HepG2 (cell line): ENCODE measurements around the gene RUVBL2. TPM values are rescaled to one million over a fixed set of nuclear protein-coding genes. Genes with fewer than 3 reads are reported as not detected.

Experiments used
- ATM ChIP-seq: fragments of 450-650 bp; IDR thresholded peaks from 2 replicates; pipeline ENCODE4 v1.7.1; 2017; ENCODE audit warnings: mild to moderate bottlenecking, borderline replicate concordance
- CEBPG ChIP-seq: IDR thresholded peaks from 2 replicates; pipeline ENCODE4 v1.6.1; 2016
- ESRRA ChIP-seq: sonication (generic); formaldehyde crosslinking; IDR thresholded peaks from 2 replicates; pipeline ENCODE4 v1.5.1; 2020; ENCODE audit warnings: mild to moderate bottlenecking, low read depth, missing genetic modification reagents
- HNRNPLL ChIP-seq: fragments of 200-400 bp; formaldehyde crosslinking; IDR thresholded peaks from 2 replicates; pipeline ENCODE4 v1.6.1; 2017; ENCODE audit warnings: mild to moderate bottlenecking, low read depth, low read length; ENCODE audit not compliant: poor library complexity, severe bottlenecking
- ONECUT2 ChIP-seq: sonication (generic); formaldehyde crosslinking; IDR thresholded peaks from 2 replicates; pipeline ENCODE4 v1.4.0; 2020; ENCODE audit warnings: missing genetic modification reagents
- ZFP41 ChIP-seq: sonication (generic); formaldehyde crosslinking; IDR thresholded peaks from 2 replicates; pipeline ENCODE4 v1.4.0; 2020; ENCODE audit warnings: mild to moderate bottlenecking, missing genetic modification reagents, borderline replicate concordance
- ZMYM3 ChIP-seq: sonication (generic); formaldehyde crosslinking; IDR thresholded peaks from 2 replicates; pipeline ENCODE4 v1.5.1; 2020; ENCODE audit warnings: mild to moderate bottlenecking, missing genetic modification reagents
- ZNF256 ChIP-seq: sonication (generic); formaldehyde crosslinking; conservative IDR thresholded peaks from 2 replicates; pipeline ENCODE4 v1.4.0; 2020; ENCODE audit warnings: missing genetic modification reagents
- ZSCAN31 ChIP-seq: sonication (generic); formaldehyde crosslinking; IDR thresholded peaks from 2 replicates; pipeline ENCODE4 v1.5.0; 2020; ENCODE audit warnings: low read depth, mild to moderate bottlenecking, missing genetic modification reagents
- polyA plus RNA-seq, 8 experiments: library from polyadenylated mRNA; depleted of rRNA in 3 of 8; stranded (reverse) in 7 of 8; unstranded in 1 of 8; fragments of >200 nt; fragmentation: Illumina TruSeq in 4 of 8; extraction: Trizol in 4 of 8; gene quantifications; 2 replicates each; pipeline versions ENCODE4 v1.2.1 to v1.2.3, GENCODE V29; 2011 to 2016; ENCODE audit warnings: low read depth in 4 of 8, missing spikeins in 1 of 8, mixed read lengths in 1 of 8; ENCODE audit not compliant: insufficient read depth in 1 of 8
- total RNA-seq, 5 experiments: library from RNA; depleted of rRNA; stranded (reverse); fragments of >200 nt; fragmentation: Illumina TruSeq; extraction: Trizol; gene quantifications; 2 replicates each; pipeline ENCODE4 v1.2.3, GENCODE V29; 2016; ENCODE audit warnings: low read depth in 1 of 5
- TF ChIP-seq, protein P1 (sequence below): sonication (generic); formaldehyde crosslinking; IDR thresholded peaks from 2 replicates; pipeline ENCODE4 v1.5.1; 2020; ENCODE audit warnings: mild to moderate bottlenecking, moderate library complexity, missing genetic modification reagents
- TF ChIP-seq, protein P2 (sequence below): sonication (generic); formaldehyde crosslinking; IDR thresholded peaks from 2 replicates; pipeline ENCODE4 v1.5.1; 2020; ENCODE audit warnings: mild to moderate bottlenecking, missing genetic modification reagents, borderline replicate concordance
- TF ChIP-seq, protein P3 (sequence below): sonication (generic); formaldehyde crosslinking; IDR thresholded peaks from 2 replicates; pipeline ENCODE4 v1.9.0; 2021; ENCODE audit warnings: mild to moderate bottlenecking, missing genetic modification reagents
- TF ChIP-seq, protein P4 (sequence below): IDR thresholded peaks from 2 replicates; pipeline ENCODE4 v1.6.1; 2016; ENCODE audit warnings: missing biosample characterization, missing genetic modification reagents, low read depth
- TF ChIP-seq, protein P5 (sequence below): sonication (generic); formaldehyde crosslinking; conservative IDR thresholded peaks from 2 replicates; pipeline ENCODE4 v1.8.0; 2022; ENCODE audit warnings: low read depth, missing genetic modification reagents

RUVBL2 gene
- total and polyA plus RNA-seq, 2 of the 13 experiments (the other 11 are each of a cell fraction or from before 2014, with no cell fraction given), result 120 to 122 TPM

DNA sequence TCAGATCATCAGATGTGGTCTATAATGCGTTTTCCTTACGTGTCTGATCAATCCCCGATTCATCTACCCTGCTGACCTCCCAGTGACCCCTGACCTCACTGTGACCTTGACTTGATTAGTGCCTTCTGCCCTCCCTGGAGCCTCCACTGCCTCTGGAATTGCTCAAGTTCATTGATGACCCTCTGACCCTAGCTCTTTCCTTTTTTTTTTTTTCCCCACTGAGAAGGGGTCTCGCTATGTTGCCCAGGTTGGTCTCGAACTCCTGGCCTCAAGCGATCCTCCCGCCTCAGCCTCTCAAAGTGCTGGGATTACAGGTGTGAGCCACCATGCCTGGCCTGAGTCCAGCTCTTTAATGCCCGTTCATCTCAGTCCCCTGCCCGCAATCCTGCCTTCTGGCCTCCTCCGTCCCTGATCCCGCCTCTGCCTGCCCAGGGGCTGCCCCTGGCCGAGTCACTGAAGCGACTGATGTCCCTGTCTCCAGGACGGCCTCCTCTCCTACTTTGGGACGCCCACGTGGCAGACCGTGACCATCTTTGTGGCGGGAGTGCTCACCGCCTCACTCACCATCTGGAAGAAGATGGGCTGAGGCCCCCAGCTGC, 32.5 kb upstream of the RUVBL2 start (continued):
- TF ChIP-seq, protein P1, sequence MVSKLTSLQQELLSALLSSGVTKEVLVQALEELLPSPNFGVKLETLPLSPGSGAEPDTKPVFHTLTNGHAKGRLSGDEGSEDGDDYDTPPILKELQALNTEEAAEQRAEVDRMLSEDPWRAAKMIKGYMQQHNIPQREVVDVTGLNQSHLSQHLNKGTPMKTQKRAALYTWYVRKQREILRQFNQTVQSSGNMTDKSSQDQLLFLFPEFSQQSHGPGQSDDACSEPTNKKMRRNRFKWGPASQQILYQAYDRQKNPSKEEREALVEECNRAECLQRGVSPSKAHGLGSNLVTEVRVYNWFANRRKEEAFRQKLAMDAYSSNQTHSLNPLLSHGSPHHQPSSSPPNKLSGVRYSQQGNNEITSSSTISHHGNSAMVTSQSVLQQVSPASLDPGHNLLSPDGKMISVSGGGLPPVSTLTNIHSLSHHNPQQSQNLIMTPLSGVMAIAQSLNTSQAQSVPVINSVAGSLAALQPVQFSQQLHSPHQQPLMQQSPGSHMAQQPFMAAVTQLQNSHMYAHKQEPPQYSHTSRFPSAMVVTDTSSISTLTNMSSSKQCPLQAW (CRISPR knock-in tag), result no peak
- TF ChIP-seq ATM, result no peak
- 0 out of 2 replicates have a peak, but pooled peaks have one; percentile 9 for TF ChIP-seq ONECUT2
- TF ChIP-seq ZNF256, result no peak
- TF ChIP-seq, protein P2, sequence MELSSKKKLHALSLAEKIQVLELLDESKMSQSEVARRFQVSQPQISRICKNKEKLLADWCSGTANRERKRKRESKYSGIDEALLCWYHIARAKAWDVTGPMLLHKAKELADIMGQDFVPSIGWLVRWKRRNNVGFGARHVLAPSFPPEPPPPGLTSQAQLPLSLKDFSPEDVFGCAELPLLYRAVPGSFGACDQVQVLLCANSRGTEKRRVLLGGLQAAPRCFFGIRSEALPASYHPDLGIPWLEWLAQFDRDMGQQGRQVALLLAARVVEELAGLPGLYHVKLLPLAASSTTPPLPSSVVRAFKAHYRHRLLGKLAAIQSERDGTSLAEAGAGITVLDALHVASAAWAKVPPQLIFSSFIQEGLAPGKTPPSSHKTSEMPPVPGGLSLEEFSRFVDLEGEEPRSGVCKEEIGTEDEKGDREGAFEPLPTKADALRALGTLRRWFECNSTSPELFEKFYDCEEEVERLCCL (CRISPR knock-in tag), result no peak
- TF ChIP-seq HNRNPLL, result no peak
- peak; percentile 69; the same call in 1 of the 2 replicates for TF ChIP-seq ZMYM3 (CRISPR knock-in tag)
- TF ChIP-seq, protein P3, sequence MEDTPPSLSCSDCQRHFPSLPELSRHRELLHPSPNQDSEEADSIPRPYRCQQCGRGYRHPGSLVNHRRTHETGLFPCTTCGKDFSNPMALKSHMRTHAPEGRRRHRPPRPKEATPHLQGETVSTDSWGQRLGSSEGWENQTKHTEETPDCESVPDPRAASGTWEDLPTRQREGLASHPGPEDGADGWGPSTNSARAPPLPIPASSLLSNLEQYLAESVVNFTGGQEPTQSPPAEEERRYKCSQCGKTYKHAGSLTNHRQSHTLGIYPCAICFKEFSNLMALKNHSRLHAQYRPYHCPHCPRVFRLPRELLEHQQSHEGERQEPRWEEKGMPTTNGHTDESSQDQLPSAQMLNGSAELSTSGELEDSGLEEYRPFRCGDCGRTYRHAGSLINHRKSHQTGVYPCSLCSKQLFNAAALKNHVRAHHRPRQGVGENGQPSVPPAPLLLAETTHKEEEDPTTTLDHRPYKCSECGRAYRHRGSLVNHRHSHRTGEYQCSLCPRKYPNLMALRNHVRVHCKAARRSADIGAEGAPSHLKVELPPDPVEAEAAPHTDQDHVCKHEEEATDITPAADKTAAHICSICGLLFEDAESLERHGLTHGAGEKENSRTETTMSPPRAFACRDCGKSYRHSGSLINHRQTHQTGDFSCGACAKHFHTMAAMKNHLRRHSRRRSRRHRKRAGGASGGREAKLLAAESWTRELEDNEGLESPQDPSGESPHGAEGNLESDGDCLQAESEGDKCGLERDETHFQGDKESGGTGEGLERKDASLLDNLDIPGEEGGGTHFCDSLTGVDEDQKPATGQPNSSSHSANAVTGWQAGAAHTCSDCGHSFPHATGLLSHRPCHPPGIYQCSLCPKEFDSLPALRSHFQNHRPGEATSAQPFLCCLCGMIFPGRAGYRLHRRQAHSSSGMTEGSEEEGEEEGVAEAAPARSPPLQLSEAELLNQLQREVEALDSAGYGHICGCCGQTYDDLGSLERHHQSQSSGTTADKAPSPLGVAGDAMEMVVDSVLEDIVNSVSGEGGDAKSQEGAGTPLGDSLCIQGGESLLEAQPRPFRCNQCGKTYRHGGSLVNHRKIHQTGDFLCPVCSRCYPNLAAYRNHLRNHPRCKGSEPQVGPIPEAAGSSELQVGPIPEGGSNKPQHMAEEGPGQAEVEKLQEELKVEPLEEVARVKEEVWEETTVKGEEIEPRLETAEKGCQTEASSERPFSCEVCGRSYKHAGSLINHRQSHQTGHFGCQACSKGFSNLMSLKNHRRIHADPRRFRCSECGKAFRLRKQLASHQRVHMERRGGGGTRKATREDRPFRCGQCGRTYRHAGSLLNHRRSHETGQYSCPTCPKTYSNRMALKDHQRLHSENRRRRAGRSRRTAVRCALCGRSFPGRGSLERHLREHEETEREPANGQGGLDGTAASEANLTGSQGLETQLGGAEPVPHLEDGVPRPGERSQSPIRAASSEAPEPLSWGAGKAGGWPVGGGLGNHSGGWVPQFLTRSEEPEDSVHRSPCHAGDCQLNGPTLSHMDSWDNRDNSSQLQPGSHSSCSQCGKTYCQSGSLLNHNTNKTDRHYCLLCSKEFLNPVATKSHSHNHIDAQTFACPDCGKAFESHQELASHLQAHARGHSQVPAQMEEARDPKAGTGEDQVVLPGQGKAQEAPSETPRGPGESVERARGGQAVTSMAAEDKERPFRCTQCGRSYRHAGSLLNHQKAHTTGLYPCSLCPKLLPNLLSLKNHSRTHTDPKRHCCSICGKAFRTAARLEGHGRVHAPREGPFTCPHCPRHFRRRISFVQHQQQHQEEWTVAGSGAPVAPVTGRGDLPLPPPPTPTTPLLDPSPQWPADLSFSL, result no peak
- no peak for TF ChIP-seq ZFP41 (CRISPR knock-in tag)
- TF ChIP-seq CEBPG (CRISPR knock-in tag), result peak; percentile 11; the same call in 1 of the 2 replicates
- TF ChIP-seq, protein P4, sequence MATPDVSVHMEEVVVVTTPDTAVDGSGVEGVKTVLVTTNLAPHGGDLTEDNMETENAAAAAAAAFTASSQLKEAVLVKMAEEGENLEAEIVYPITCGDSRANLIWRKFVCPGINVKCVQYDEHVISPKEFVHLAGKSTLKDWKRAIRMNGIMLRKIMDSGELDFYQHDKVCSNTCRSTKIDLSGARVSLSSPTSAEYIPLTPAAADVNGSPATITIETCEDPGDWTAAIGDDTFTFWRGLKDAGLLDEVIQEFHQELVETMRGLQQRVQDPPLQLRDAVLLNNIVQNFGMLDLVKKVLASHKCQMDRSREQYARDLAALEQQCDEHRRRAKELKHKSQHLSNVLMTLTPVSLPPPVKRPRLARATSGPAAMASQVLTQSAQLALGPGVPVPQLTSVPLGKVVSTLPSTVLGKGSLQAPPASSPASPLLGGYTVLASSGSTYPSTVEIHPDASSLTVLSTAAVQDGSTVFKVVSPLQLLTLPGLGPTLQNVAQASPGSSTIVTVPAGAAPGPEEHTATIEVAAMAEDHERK (CRISPR knock-in tag), result no peak
- no peak for TF ChIP-seq ZSCAN31 (CRISPR knock-in tag)
- TF ChIP-seq, protein P5, sequence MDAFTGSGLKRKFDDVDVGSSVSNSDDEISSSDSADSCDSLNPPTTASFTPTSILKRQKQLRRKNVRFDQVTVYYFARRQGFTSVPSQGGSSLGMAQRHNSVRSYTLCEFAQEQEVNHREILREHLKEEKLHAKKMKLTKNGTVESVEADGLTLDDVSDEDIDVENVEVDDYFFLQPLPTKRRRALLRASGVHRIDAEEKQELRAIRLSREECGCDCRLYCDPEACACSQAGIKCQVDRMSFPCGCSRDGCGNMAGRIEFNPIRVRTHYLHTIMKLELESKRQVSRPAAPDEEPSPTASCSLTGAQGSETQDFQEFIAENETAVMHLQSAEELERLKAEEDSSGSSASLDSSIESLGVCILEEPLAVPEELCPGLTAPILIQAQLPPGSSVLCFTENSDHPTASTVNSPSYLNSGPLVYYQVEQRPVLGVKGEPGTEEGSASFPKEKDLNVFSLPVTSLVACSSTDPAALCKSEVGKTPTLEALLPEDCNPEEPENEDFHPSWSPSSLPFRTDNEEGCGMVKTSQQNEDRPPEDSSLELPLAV, result no peak
- TF ChIP-seq ESRRA (CRISPR knock-in tag), result peak; percentile 85
